Thyroid gland (tissue), 4 donors: Measurements from ENCODE around the gene C10orf90.

ENCODE experiments used
- POLR2A ChIP-seq, 2 donors: fragments of 450-650 bp; IDR thresholded peaks; one replicate each; pipeline ENCODE4 v1.6.1; 2017; ENCODE audit warnings: antibody characterized with exemption in 2 of 2, mild to moderate bottlenecking in 2 of 2, moderate library complexity in 1 of 2
- TF ChIP-seq, protein P1 (sequence below), 6 experiments: fragments of 200-600 bp in 3 of 6; fragments of 450-650 bp in 3 of 6; sonication (generic) in 3 of 6; IDR thresholded peaks; one replicate each; pipeline ENCODE4 v1.5.1; 2016 to 2019; ENCODE audit warnings: antibody characterized with exemption in 6 of 6, mild to moderate bottlenecking in 2 of 6, inconsistent platforms in 1 of 6, moderate library complexity in 1 of 6

DNA sequence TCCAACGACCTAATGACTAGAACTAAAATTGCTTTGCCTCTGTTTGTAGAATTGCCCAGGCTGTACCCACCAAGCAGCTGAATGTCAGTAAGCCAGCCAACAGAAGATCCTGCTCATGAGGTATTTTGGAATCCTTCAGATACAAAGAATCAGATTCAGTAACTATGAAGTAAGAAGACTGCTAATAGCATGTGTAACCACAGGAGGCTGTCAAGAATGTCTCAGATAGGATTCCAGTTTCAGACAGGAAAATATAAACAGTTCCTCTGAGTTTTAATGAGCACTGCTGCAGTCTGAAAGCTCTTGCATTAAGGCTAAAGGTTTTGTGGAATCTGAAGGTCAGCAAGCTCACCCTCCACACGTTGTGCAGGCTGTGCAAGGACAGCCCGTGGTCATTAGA, 169.6 kb downstream of the C10orf90 start:
- TF ChIP-seq POLR2A (IDR thresholded peaks at IDR 0.05) = no peak
- TF ChIP-seq, protein P1, sequence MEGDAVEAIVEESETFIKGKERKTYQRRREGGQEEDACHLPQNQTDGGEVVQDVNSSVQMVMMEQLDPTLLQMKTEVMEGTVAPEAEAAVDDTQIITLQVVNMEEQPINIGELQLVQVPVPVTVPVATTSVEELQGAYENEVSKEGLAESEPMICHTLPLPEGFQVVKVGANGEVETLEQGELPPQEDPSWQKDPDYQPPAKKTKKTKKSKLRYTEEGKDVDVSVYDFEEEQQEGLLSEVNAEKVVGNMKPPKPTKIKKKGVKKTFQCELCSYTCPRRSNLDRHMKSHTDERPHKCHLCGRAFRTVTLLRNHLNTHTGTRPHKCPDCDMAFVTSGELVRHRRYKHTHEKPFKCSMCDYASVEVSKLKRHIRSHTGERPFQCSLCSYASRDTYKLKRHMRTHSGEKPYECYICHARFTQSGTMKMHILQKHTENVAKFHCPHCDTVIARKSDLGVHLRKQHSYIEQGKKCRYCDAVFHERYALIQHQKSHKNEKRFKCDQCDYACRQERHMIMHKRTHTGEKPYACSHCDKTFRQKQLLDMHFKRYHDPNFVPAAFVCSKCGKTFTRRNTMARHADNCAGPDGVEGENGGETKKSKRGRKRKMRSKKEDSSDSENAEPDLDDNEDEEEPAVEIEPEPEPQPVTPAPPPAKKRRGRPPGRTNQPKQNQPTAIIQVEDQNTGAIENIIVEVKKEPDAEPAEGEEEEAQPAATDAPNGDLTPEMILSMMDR (IDR thresholded peaks at IDR 0.05) = no peak
